ENCODE results near the gene TRAPPC12.
"Not testable (repeated sequence)": the region's sequence is repeated elsewhere in the genome, so short reads cannot be mapped to it uniquely, and the experiment has no call there.

TRAPPC12 gene

GRCh38 chr2:3505771-3506170 is 126.3 kb downstream of the TRAPPC12 start:
- DNase-seq (ENCODE audit: low read depth): no peak

GRCh38 chr2:3512086-3512485 is 132.6 kb downstream of the TRAPPC12 start:
- no peak for DNase-seq (ENCODE audit: low read depth)

- DNase-seq (ENCODE audit: low read depth): no peak
These were observed 133.7 kb downstream of the TRAPPC12 start for GRCh38 chr2:3513026-3513810.

- not testable (repeated sequence) for DNase-seq (ENCODE audit: low read depth)
These were observed 135.9 kb downstream of the TRAPPC12 start for GRCh38 chr2:3515438-3515837.

GRCh38 chr2:3516831-3517230 is 137.3 kb downstream of the TRAPPC12 start:
- no peak for DNase-seq (ENCODE audit: low read depth)

- no peak for DNase-seq (ENCODE audit: low read depth)
These were observed 138.5 kb downstream of the TRAPPC12 start for GRCh38 chr2:3517948-3518495.

GRCh38 chr2:3518496-3519254 is 139.2 kb downstream of the TRAPPC12 start:
- peak; percentile 79 for DNase-seq (ENCODE audit: low read depth)

GRCh38 chr2:3519255-3520205 is 140.0 kb downstream of the TRAPPC12 start, which contains the start of gene ADI1:
Gene ADI1, minus strand, starts transcription at chr2:3519531. Its CDS starts 44 bp downstream, at chr2:3519487.
- DNase-seq (ENCODE audit: low read depth): no peak

- DNase-seq (ENCODE audit: low read depth): no peak
These were observed 141.1 kb downstream of the TRAPPC12 start for GRCh38 chr2:3520591-3520990.

- no peak for DNase-seq (ENCODE audit: low read depth)
These were observed 143.5 kb downstream of the TRAPPC12 start for GRCh38 chr2:3522961-3523421.

GRCh38 chr2:3523551-3524041 is 144.1 kb downstream of the TRAPPC12 start:
- no peak for DNase-seq (ENCODE audit: low read depth)

- no peak for DNase-seq (ENCODE audit: low read depth)
These were observed 147.4 kb downstream of the TRAPPC12 start for GRCh38 chr2:3526871-3527270.

- DNase-seq (ENCODE audit: low read depth): no peak
These were observed 148.6 kb downstream of the TRAPPC12 start for GRCh38 chr2:3527886-3528785.
